A673 (cell line): ENCODE results near the gene CCDC92.

Source experiments
- EZH2 ChIP-seq: fragments of 200-600 bp; sonication (generic); IDR thresholded peaks from 2 replicates; pipeline ENCODE4 v1.6.1; 2017; ENCODE audit warnings: borderline replicate concordance, low read depth, mild to moderate bottlenecking, mixed read lengths, antibody characterized with exemption, low read length; ENCODE audit not compliant: poor library complexity, severe bottlenecking
- TF ChIP-seq, protein P1 (sequence below): fragments of 300-800, 200-600 bp; sonication (generic); conservative IDR thresholded peaks from 2 replicates; pipeline ENCODE4 v1.5.1; 2017; ENCODE audit warnings: low read depth, mild to moderate bottlenecking, antibody characterized with exemption, low read length, moderate library complexity, mixed read lengths

DNA sequence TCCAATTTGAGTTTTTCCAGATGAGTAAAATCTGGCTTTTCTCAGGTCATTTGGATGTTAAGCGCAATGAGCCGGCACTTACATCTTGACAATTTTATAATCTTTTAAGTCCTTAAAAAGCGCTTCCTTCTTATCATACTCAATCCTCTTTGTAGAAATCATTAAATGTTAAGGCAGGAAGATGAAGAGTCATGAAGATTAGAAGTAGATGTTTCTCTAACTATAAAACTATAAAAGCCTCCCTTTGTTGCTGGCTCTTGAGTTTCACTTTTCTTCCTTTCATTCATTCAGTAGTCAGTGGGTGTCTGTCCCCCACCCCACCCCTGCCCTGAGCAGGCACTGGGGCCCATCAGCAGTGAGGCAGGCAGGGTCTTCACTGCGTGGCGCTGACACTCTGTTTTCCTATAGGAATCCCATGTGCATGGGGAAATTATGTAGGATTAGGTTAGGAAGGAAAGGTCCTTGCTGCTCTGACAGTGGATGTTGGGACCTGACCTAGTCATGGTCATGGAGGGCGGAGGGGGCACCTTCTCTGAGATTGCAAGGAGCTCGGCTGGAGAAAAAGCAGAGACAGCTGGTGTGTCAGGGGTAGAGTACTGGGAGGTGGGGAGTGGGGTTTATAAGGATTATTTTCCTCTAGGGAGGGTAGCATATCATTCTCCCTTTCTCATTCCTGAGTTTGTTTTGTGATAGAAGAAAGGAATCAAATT, 65.8 kb downstream of the CCDC92 start:
- TF ChIP-seq, protein P1, sequence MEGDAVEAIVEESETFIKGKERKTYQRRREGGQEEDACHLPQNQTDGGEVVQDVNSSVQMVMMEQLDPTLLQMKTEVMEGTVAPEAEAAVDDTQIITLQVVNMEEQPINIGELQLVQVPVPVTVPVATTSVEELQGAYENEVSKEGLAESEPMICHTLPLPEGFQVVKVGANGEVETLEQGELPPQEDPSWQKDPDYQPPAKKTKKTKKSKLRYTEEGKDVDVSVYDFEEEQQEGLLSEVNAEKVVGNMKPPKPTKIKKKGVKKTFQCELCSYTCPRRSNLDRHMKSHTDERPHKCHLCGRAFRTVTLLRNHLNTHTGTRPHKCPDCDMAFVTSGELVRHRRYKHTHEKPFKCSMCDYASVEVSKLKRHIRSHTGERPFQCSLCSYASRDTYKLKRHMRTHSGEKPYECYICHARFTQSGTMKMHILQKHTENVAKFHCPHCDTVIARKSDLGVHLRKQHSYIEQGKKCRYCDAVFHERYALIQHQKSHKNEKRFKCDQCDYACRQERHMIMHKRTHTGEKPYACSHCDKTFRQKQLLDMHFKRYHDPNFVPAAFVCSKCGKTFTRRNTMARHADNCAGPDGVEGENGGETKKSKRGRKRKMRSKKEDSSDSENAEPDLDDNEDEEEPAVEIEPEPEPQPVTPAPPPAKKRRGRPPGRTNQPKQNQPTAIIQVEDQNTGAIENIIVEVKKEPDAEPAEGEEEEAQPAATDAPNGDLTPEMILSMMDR, result no peak
- TF ChIP-seq EZH2, result no peak
